HUES64 (cell line): ENCODE results near the gene NUDT22.

ENCODE experiments used
- H3K27ac ChIP-seq: 2 replicates; pipeline ENCODE4 v1.7.0; 2013; ENCODE audit warnings: low read depth, low read length, inconsistent platforms
- H3K27me3 ChIP-seq: 2 replicates; pipeline ENCODE4 v1.6.1; 2013; ENCODE audit warnings: mild to moderate bottlenecking, low read length; ENCODE audit not compliant: insufficient read depth
- H3K36me3 ChIP-seq: 2 replicates; pipeline ENCODE4 v1.6.1; 2013; ENCODE audit warnings: mild to moderate bottlenecking, low read length; ENCODE audit not compliant: insufficient read depth
- H3K4me1 ChIP-seq: 2 replicates; pipeline ENCODE4 v1.6.1; 2013; ENCODE audit warnings: mild to moderate bottlenecking, low read length, moderate library complexity; ENCODE audit not compliant: insufficient read depth
- H3K4me3 ChIP-seq: 2 replicates; pipeline ENCODE4 v1.5.1; 2013; ENCODE audit warnings: mild to moderate bottlenecking, low read length, moderate library complexity
- H3K9ac ChIP-seq: 2 replicates; pipeline ENCODE4 v1.6.1; 2013; ENCODE audit warnings: mild to moderate bottlenecking, low read depth, low read length
- H3K9me3 ChIP-seq: 2 replicates; pipeline ENCODE4 v1.6.1; 2013; ENCODE audit warnings: low read depth, low read length; ENCODE audit not compliant: insufficient read depth
- WGBS: fragments of 150-250, 120-280 bp; methylation state at CpG from one replicate; pipeline ENCODE4 v1.1.7; 2013; ENCODE audit warnings: missing lambda C conversion rate; 5-methylcytosine and 5-hydroxymethylcytosine counted together

NUDT22 gene

GRCh38 chr11:64251753-64252002 is 25.6 kb downstream of the NUDT22 start:
- under 1% methylated on average over 18 of the region's 18 CpGs for WGBS
- Histone ChIP-seq H3K9ac (peak overlapping the region; percentile 67), H3K27ac (peak overlapping the region; percentile 63; the same call in 1 of the 2 replicates), H3K4me1 (peaks cover 34% of the 10 kb centered on the region), H3K9me3 (no peaks in the 10 kb centered on the region), H3K4me3 (peak overlapping the region; percentile 89), H3K27me3 (no peaks in the 10 kb centered on the region), H3K36me3 (peaks cover 21% of the 10 kb centered on the region)

- Histone ChIP-seq H3K9ac (peak overlapping the region; percentile 67), H3K27me3 (no peaks in the 10 kb centered on the region), H3K9me3 (no peaks in the 10 kb centered on the region), H3K27ac (peak overlapping the region; percentile 66; the same call in 1 of the 2 replicates), H3K4me1 (peaks cover 34% of the 10 kb centered on the region), H3K36me3 (peaks cover 24% of the 10 kb centered on the region), H3K4me3 (peak overlapping the region; percentile 89)
- 5% methylated on average over 19 of the region's 23 CpGs for WGBS
Measured at GRCh38 chr11:64252003-64252872, 26.2 kb downstream of the NUDT22 start.

GRCh38 chr11:64253043-64253442 is 27.0 kb downstream of the NUDT22 start:
- peaks cover 30% of the 10 kb centered on the region for H3K4me1 ChIP-seq
- no peaks in the 10 kb centered on the region for H3K27me3 ChIP-seq
- no peak overlapping the region for H3K9ac ChIP-seq
- H3K9me3 ChIP-seq: no peaks in the 10 kb centered on the region
- H3K4me3 ChIP-seq: peak overlapping the region; percentile 89
- H3K36me3 ChIP-seq: peaks cover 31% of the 10 kb centered on the region
- H3K27ac ChIP-seq: peak overlapping the region; percentile 66; the same call in 1 of the 2 replicates
- WGBS: 80% methylated on average over 8 of the region's 8 CpGs

GRCh38 chr11:64253481-64253880 is 27.4 kb downstream of the NUDT22 start:
- H3K4me1 ChIP-seq: peaks cover 25% of the 10 kb centered on the region

GRCh38 chr11:64254326-64254725 is 28.3 kb downstream of the NUDT22 start:
- no peak overlapping the region; the same call in 1 of the 2 replicates for H3K9ac ChIP-seq
- no peak overlapping the region for H3K27ac ChIP-seq
- H3K4me1 ChIP-seq: peaks cover 17% of the 10 kb centered on the region
- WGBS: 94% methylated on average over 7 of the region's 7 CpGs
- H3K9me3 ChIP-seq: no peaks in the 10 kb centered on the region
- peaks cover 44% of the 10 kb centered on the region for H3K36me3 ChIP-seq
- no peak overlapping the region for H3K4me3 ChIP-seq
- no peaks in the 10 kb centered on the region for H3K27me3 ChIP-seq

More at GRCh38 chr11:64253481-64253880, 27.4 kb downstream of the NUDT22 start:
- WGBS: 90% methylated on average over 5 of the region's 5 CpGs
- H3K27me3 ChIP-seq: no peaks in the 10 kb centered on the region
- H3K9ac ChIP-seq: no peak overlapping the region
- peaks cover 35% of the 10 kb centered on the region for H3K36me3 ChIP-seq
- H3K4me3 ChIP-seq: 0 out of 2 replicates have a peak overlapping the region, but pooled peaks have one; percentile 89
- no peaks in the 10 kb centered on the region for H3K9me3 ChIP-seq
- H3K27ac ChIP-seq: peak overlapping the region; percentile 66; the same call in 1 of the 2 replicates

- H3K27me3 ChIP-seq: no peaks in the 10 kb centered on the region
- no peak overlapping the region for H3K27ac ChIP-seq
- 95% methylated on average over 35 of the region's 35 CpGs for WGBS
- H3K9ac ChIP-seq: no peak overlapping the region
- peaks cover 9% of the 10 kb centered on the region; the same call in 1 of the 2 replicates for H3K4me1 ChIP-seq
- H3K36me3 ChIP-seq: peaks cover 55% of the 10 kb centered on the region
- H3K9me3 ChIP-seq: no peaks in the 10 kb centered on the region
- H3K4me3 ChIP-seq: no peak overlapping the region
Measured at GRCh38 chr11:64255135-64256128, 29.4 kb downstream of the NUDT22 start.

- 95% methylated on average over 15 of the region's 15 CpGs for WGBS
- Histone ChIP-seq H3K27ac (no peak overlapping the region), H3K9ac (no peak overlapping the region), H3K9me3 (no peaks in the 10 kb centered on the region), H3K4me3 (no peak overlapping the region), H3K4me1 (0 out of 2 replicates have a peak, but pooled peaks cover 3% of the 10 kb centered on the region), H3K27me3 (no peaks in the 10 kb centered on the region), H3K36me3 (peaks cover 60% of the 10 kb centered on the region)
Measured at GRCh38 chr11:64256300-64256699, 30.2 kb downstream of the NUDT22 start.

GRCh38 chr11:64258356-64258755 is 32.3 kb downstream of the NUDT22 start:
- peaks cover 2% of the 10 kb centered on the region; the same call in 1 of the 2 replicates for H3K4me1 ChIP-seq
- H3K4me3 ChIP-seq: no peak overlapping the region
- no peak overlapping the region for H3K9ac ChIP-seq
- H3K27me3 ChIP-seq: no peaks in the 10 kb centered on the region
- no peak overlapping the region for H3K27ac ChIP-seq
- no peaks in the 10 kb centered on the region for H3K9me3 ChIP-seq
- H3K36me3 ChIP-seq: peaks cover 80% of the 10 kb centered on the region
- WGBS: 94% methylated on average over 24 of the region's 24 CpGs

GRCh38 chr11:64258946-64259532 is 33.0 kb downstream of the NUDT22 start:
- no peaks in the 10 kb centered on the region for H3K9me3 ChIP-seq
- no peaks in the 10 kb centered on the region for H3K27me3 ChIP-seq
- no peak overlapping the region for H3K27ac ChIP-seq
- no peak overlapping the region for H3K9ac ChIP-seq
- peaks cover 86% of the 10 kb centered on the region for H3K36me3 ChIP-seq
- peaks cover 4% of the 10 kb centered on the region; the same call in 1 of the 2 replicates for H3K4me1 ChIP-seq
- WGBS: 95% methylated on average over 32 of the region's 32 CpGs
- no peak overlapping the region for H3K4me3 ChIP-seq

GRCh38 chr11:64259533-64260067 is 33.5 kb downstream of the NUDT22 start:
- H3K27ac ChIP-seq: no peak overlapping the region
- H3K27me3 ChIP-seq: no peaks in the 10 kb centered on the region
- H3K4me1 ChIP-seq: peaks cover 4% of the 10 kb centered on the region; the same call in 1 of the 2 replicates
- 93% methylated on average over 4 of the region's 4 CpGs for WGBS
- H3K36me3 ChIP-seq: peaks cover 92% of the 10 kb centered on the region
- no peak overlapping the region for H3K4me3 ChIP-seq
- no peak overlapping the region for H3K9ac ChIP-seq
- H3K9me3 ChIP-seq: no peaks in the 10 kb centered on the region
